Measurements from ENCODE around the gene LSR. TPM values are rescaled to one million over a fixed set of nuclear protein-coding genes. Genes with fewer than 3 reads are reported as not detected.

LSR gene
- total and polyA plus RNA-seq, 12 donors, result 3.2 to 10.4 (median 5.2) TPM

- TF ChIP-seq, protein P1, sequence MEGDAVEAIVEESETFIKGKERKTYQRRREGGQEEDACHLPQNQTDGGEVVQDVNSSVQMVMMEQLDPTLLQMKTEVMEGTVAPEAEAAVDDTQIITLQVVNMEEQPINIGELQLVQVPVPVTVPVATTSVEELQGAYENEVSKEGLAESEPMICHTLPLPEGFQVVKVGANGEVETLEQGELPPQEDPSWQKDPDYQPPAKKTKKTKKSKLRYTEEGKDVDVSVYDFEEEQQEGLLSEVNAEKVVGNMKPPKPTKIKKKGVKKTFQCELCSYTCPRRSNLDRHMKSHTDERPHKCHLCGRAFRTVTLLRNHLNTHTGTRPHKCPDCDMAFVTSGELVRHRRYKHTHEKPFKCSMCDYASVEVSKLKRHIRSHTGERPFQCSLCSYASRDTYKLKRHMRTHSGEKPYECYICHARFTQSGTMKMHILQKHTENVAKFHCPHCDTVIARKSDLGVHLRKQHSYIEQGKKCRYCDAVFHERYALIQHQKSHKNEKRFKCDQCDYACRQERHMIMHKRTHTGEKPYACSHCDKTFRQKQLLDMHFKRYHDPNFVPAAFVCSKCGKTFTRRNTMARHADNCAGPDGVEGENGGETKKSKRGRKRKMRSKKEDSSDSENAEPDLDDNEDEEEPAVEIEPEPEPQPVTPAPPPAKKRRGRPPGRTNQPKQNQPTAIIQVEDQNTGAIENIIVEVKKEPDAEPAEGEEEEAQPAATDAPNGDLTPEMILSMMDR (IDR thresholded peaks at IDR 0.05), result no peak
- ATAC-seq (peak in 3 of 8 donors; percentile 25 to 57 (median 55)), DNase-seq (no peak)
- WGBS, 2 donors, result 54 to 68% methylated on average over 4 of the region's 4 CpGs
- Histone ChIP-seq H3K36me3 (no peaks in the 10 kb centered on the region), H3K27me3 (no peaks in the 10 kb centered on the region), H3K9me3 (peaks cover 0 to 12% (median 4%) of the 10 kb centered on the region in 11 donors), H3K4me1 (peaks cover 0 to 35% (median 0%) of the 10 kb centered on the region in 9 donors), H3K27ac (peak overlapping the region in 1 of 10 donors; percentile 16), H3K4me3 (no peak overlapping the region)
- intact Hi-C loops (cut with DNase I), result no loop called here
Measured at GRCh38 chr19:35223862-35224505, 24.8 kb upstream of the LSR start.

DNA sequence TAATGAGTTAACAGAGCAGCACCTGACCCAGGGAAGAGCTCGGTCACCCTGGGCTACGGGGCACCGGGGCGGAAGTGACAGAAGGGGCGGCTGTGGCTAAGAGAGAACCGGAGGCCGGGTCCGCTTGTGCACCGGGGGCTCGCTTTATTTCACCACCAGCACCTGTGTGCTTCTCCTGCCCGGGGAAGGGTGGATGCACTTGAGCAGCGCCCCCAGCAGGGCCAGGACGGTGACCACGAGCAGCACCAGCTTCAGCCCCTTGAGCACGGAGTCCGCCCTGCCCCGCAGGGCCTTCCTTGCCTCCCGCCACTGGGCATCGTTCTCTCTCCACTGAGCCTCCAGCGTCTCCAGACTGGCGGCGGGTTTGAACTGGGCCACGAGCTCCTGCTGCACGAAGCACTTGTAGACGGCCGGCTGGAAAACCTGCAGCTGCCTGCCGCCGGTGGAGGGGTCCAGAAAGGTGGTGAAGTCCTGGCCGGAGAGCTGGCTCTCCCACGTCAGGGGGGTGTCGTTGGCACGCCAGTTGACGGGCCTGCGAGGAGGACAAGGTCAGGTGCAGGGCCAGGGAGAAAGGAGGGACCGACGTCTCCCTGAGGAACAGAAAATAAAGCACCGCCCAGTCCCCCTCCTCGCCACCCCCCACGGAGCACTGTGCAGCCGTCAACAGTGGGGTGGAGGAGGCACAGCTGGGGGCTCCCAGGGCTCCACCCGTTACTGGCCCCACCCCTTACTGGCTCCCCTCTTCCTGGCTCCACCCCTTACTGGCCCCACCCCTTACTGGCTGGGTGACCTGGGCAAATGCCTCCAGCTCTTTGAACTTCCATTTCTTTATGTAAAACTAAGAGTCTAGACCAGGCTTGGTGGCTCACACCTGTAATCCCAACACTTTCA, 23.9 kb upstream of the LSR start:
- Histone ChIP-seq H3K4me3 (no peak overlapping the region), H3K36me3 (no peaks in the 10 kb centered on the region), H3K4me1 (peaks cover 0 to 35% (median 0%) of the 10 kb centered on the region in 9 donors), H3K27ac (no peak overlapping the region), H3K27me3 (no peaks in the 10 kb centered on the region), H3K9me3 (peaks cover 0 to 6% (median 0%) of the 10 kb centered on the region in 11 donors)
- WGBS, 2 donors, result 55 to 61% methylated on average over 41 of the region's 41 CpGs
- TF ChIP-seq, protein P1 (IDR thresholded peaks at IDR 0.05), result no peak
- ATAC-seq, result peak in 4 of 8 donors; percentile 26 to 52 (median 38)
- intact Hi-C loops (cut with DNase I), result loop anchor here in 1 of 10 donors (1.0 kb wide), 1 partner anchor 18 kb away; no protein-coding TSS in a partner anchor
- DNase-seq, result no peak

- 87 to 88% methylated on average over 6 of the region's 6 CpGs for whole genome bisulfite sequencing, 2 donors
- intact Hi-C loops (cut with DNase I), result loop anchor here in 1 of 10 donors (1.0 kb wide), 1 partner anchor 17 kb away; no protein-coding TSS in a partner anchor
Measured at GRCh38 chr19:35225951-35226350, 22.9 kb upstream of the LSR start.

GRCh38 chr19:35226748-35227147, 22.1 kb upstream of the LSR start:
- no peak overlapping the region for H3K27ac ChIP-seq
- 84 to 88% methylated on average over 5 of the region's 5 CpGs for WGBS, 2 donors
- no peaks in the 10 kb centered on the region for H3K27me3 ChIP-seq
- no peaks in the 10 kb centered on the region for H3K36me3 ChIP-seq
- ATAC-seq (no peak), DNase-seq (no peak)
- intact Hi-C loops (cut with DNase I), result no loop called here
- no peak overlapping the region for H3K4me3 ChIP-seq
- peaks cover 0 to 6% (median 0%) of the 10 kb centered on the region in 11 donors for H3K9me3 ChIP-seq
- TF ChIP-seq, protein P1 (IDR thresholded peaks at IDR 0.05), result no peak
- peaks cover 0 to 18% (median 0%) of the 10 kb centered on the region in 9 donors for H3K4me1 ChIP-seq

More at GRCh38 chr19:35225951-35226350, 22.9 kb upstream of the LSR start:
- DNase-seq (no peak), ATAC-seq (no peak)
- Histone ChIP-seq H3K36me3 (no peaks in the 10 kb centered on the region), H3K9me3 (peaks cover 0 to 6% (median 0%) of the 10 kb centered on the region in 11 donors), H3K4me1 (peaks cover 0 to 25% (median 0%) of the 10 kb centered on the region in 9 donors), H3K27ac (no peak overlapping the region), H3K4me3 (no peak overlapping the region), H3K27me3 (no peaks in the 10 kb centered on the region)
- TF ChIP-seq, protein P1 (IDR thresholded peaks at IDR 0.05), result no peak

All from heart right ventricle (tissue), 16 donors.